GM21786 (cell line): ENCODE measurements around the gene MCCC2.
A peak's percentile ranks its signal among the peaks of the same experiment; 100 is the strongest.
"Not testable (repeated sequence)": the region's sequence is repeated elsewhere in the genome, so short reads cannot be mapped to it uniquely, and the experiment has no call there.

ENCODE experiments used
- ATAC-seq: cut with Tn5 transposase; IDR thresholded peaks from one replicate; pipeline ENCODE4 v1.9.1; 2021; ENCODE audit not compliant: unreplicated experiment

The MCCC2 gene

GRCh38 chr5:71596169-71596568, 9.0 kb downstream of the MCCC2 start:
- ATAC-seq: no peak

GRCh38 chr5:71597001-71597400, 9.9 kb downstream of the MCCC2 start:
- ATAC-seq: no peak

- no peak for ATAC-seq
Observed at GRCh38 chr5:71600783-71601182, 13.6 kb downstream of the MCCC2 start.

DNA sequence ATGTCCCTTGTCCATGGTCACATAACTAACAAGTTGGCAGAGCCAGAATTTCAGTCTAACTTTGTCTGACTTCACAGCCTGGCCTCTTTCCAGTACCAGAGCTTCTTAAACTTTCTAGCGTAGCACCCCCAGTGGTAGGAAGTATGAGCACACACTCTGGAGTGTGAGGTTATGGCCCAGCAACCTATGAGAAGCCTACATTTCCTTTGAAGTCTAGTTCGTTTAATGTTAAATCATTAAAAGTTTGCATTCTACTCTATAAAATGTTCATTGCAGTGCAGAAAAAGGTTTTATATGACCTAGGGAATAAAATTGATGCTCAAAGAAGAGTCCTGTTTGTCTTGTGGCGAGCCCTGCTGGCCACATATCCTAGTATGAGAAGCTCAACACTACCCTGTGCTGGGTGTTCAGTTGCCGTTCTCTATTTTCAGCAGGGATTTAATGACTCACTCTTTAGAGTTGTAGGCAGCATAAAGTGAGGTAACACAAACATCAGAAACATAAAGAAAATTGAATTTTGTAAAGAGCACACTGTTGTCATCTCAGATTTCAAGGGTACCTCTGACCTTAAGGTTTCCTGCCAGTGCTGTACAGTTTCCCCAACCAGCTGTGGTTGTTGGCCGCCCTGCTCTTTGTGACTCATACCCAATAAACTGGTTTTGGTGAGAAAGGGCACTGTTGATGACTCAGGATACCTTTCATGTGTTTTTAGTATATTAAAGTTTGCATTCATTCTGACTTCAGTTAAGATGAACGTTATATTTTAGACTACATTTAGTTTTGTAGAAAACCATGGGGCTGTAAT, 14.3 kb downstream of the MCCC2 start:
- ATAC-seq: peak; percentile 92

DNA sequence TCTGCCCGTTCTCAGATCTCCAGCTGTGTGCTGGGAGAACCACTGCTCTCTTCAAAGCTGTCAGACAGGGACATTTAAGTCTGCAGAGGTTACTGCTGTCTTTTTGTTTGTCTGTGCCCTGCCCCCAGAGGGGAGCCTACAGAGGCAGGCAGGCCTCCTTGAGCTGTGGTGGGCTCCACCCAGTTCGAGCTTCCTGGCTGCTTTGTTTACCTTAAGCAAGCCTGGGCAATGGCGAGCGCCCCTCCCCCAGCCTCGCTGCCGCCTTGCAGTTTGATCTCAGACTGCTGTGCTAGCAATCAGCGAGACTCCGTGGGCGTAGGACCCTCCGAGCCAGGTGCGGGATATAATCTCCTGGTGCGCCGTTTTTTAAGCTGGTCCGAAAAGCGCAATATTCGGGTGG, 22.8 kb downstream of the MCCC2 start:
- not testable (repeated sequence) for ATAC-seq

- ATAC-seq: no peak
Observed at GRCh38 chr5:71615809-71616208, 28.7 kb downstream of the MCCC2 start.

GRCh38 chr5:71620630-71621029, 33.5 kb downstream of the MCCC2 start:
- no peak for ATAC-seq

- no peak for ATAC-seq
Observed at GRCh38 chr5:71621268-71621667, 34.1 kb downstream of the MCCC2 start.

DNA sequence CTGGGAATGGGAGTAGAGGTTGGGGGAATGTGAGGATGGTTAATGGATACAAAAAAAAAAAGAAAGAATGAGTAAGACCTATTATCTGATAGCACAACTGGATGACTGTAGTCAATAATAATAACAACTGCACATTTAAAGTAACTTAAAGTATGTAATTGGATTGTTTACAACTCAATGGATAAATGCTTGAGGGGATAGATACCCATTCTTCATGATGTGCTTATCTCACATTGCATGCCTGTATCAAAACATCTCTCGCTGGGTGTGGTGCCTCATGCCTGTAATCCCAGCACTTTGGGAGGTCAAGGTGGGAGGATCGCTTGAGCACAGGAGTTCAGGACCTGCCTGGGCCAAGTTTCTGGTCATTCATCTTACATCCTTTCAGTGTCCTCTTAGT, 34.6 kb downstream of the MCCC2 start:
- no peak for ATAC-seq

- no peak for ATAC-seq
Observed at GRCh38 chr5:71623221-71623794, 36.2 kb downstream of the MCCC2 start.

- ATAC-seq: no peak
Observed at GRCh38 chr5:71629950-71630349, 42.8 kb downstream of the MCCC2 start.

GRCh38 chr5:71631070-71631469, 43.9 kb downstream of the MCCC2 start:
- no peak for ATAC-seq

DNA sequence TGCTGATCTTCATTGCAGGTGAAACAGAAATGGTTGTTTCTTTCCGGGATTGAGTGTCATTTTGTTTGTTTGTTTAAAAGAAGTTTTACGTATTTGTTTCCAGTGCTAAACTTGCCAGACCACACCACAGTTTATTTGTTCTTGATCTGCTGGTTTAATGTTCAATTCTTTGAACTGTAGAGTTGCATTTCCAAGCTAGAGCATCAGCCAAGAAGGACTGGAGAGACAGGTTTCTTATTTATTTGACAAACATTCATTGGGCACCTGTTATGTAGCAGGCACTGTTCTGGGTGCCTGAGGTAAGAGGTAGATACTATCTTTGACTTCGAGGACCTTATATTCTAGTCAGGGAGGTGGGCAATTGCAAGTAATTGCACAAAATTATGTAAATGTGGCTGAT, 45.0 kb downstream of the MCCC2 start:
- ATAC-seq: no peak

DNA sequence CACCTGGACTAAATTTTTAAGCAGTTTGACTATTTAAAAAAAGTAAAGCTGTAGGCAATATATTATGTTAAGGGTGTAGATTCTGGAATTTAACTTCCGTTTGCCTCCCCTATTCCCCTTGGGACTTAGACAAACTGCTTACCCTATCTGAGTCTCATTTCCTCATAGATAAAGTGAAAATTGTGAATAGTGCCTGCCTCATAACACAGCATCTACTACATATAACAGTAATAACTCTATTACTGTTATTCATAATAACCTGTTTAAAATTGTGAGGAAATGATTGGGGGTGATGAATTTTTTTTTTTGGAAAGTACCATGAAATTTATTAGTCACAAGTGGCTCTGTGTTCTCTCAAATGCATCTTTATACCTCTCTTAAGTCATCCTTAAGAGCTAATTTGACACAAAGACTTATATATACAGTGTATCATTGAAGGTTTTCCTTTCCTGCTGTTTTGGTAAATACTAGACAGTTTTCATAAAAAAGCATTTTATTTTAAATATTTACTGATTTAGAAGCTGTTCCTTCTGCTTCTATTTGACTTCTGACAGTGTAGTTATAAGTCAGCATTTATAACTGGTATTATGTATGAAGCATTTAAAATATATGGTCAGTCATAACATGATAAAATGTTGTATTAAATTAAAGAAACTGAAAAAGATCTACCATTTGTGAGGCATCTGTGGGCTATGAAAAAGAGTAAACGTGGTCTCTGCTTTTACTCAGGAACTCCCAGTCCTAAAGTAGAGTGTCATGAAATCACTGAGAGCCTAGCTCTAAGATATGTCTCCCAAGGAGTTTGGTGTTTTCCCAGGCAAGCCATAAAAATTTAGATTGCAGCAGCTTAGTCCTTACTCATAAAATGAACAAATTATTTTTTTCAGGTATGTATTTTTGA, 46.4 kb downstream of the MCCC2 start:
- ATAC-seq: no peak

DNA sequence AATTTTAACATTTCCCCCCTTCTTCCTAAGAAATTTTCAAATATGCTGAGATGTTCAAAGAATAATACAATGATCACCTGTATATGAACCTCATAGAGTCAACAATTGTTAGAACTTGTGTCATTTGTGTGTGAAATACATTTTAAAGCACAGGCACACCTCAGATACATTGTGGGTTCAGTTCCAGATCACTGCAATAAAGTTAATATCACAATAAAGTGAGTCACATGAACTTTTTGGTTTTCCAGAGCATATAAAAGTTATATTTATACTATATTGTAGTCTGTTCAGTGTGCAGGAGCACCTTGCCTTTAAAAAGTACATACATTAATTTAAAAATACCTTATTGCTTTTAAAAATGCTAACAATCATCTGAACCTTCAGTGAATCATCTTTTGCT, 50.0 kb downstream of the MCCC2 start:
- no peak for ATAC-seq

DNA sequence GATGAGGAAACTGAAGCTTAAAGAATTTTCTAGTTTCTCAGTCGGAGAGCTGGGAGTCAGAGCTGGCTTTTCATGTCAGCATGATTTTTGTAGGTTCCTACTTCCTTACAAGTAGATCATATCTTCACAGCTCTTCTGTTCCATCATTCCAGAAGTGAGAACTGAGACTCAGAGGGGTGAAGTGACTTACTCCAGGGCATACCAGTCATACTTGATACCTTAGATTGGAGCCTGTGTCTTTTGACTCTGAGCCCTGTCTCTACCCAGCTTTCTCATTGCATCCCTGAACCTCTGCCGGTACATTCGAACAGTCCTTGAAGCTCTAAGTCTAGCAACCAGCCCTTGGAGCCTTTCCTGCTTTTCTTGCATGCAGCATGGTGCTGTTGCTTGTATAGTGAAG, 53.3 kb downstream of the MCCC2 start:
- ATAC-seq: no peak

DNA sequence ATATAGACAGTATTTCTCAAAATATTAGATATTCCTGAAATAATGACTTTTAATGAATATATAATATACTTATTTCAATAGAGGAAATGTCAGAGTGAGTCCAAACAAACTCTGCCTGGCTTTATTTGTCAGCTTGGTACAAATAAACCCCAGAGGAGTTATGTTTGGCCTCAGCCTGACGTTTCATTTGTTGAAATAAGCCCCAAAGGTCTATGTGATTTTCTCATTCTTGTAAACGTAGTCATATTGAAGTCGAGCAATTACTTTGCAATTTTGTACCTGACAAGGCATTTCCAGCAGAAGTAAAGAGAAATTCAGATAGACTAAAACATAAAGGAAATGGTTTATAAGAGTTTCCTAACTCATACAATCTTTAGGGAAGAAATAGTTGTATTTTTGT, 57.9 kb downstream of the MCCC2 start:
- no peak for ATAC-seq

- ATAC-seq: not testable (repeated sequence)
Observed at GRCh38 chr5:71650940-71651339, 63.8 kb downstream of the MCCC2 start.

- no peak for ATAC-seq
Observed at GRCh38 chr5:71651579-71651978, 64.4 kb downstream of the MCCC2 start.

- no peak for ATAC-seq
Observed at GRCh38 chr5:71652349-71652748, 65.2 kb downstream of the MCCC2 start.

- ATAC-seq: no peak
Observed at GRCh38 chr5:71652803-71653543, 65.8 kb downstream of the MCCC2 start.
